GM04504 (cell line): ENCODE data around the gene CSTF3.
"Not testable (repeated sequence)": the region's sequence is repeated elsewhere in the genome, so short reads cannot be mapped to it uniquely, and the experiment has no call there.

ENCODE experiments used
- DNase-seq: peaks from one replicate; pipeline ENCODE4 v3.0.0-alpha.2; 2012; ENCODE audit warnings: low read depth

CSTF3 gene

DNA sequence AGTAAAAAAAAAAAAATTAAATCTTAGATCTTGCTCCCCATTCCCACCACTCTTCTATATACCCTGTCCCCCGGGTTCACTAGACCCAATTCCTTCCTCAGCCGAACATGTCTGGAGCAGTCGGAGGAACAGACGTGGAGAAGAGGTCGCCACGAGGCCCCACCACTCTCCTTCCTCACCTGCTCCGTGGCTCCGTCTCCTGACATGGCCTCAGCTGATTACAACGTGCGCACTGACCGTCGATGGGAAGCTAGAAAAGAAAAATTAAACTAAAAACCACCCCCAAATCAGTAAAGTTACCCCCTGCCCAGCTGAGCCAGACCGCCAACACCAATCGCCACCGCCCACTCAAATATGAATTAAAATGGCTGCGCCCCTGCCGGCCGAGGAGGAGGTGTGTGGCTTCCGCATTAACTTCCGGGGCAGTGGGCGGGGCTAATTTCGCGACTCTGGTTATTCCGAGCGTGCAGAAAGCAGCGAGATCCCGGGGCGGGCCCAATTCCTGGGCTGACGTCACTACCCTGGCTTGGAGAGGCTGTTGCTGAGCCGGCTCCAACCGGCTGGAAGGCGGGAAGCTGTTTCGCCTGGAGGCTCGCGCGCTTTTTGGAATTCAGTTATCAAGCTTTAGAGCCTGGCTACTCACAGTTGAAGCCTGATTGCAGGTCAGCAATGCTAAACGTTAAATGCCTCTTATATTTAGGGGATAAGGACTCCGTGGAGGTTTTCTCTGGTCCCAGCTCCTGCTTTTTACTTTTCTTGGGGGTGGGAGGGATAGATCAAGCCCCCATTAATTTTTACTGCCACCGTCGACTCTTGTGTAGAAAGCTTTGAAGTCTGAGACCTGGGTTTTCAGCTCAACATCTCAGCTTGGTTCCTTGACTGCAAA is at the start of gene CSTF3:
Gene CSTF3, minus strand, starts transcription at position 361 of the 886 bp plus-strand sequence. Its CDS starts 155 bp downstream, at position 206.
- peak; percentile 98 for DNase-seq

DNA sequence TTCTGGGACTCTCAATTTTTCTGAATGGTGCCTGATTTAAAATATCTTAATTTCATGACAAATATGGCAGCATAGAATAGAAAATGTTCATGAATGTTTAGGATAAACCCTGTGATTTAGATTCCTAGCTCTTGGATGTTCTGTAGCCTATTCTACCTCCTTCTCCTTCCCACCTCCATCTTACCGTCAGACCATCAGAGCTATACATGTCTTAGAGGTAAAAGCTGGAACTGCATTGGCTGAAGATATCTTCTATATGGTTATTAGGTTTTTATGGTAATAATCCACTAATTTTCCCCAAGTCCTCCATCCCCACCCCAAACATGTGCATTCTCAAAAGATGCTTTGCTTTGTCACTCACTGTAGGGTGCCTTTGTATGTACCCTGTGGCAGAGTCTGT is 46.9 kb upstream of the CSTF3 start:
- DNase-seq: no peak

DNA sequence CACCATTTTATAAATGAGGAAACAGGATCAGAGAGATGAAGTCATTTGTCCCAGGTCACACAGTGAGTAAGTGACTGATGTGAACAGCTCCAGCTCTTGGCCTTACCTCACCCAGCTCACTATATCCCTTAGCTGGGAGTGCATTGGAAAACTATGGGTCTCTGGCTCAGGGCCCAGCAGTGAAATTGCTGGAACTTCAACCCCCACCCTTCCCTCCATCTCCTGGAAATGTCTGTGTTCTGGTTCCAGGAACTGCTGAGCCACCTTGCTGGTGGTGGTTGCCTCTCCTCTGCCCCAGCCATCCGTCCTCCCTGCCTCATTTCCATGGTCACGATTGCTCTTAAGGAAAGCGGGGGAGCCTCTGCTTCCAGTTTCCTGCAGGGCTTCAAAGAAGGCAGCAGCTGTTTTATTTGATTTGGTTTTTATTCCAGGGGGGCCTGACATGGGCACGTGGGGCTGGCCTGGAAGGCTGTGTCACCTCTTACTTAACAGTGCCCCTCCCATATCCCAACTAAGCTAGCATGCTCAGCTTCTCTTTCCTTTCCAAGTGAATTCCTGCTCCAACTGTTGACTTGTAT is 46.2 kb upstream of the CSTF3 start:
- no peak for DNase-seq

DNA sequence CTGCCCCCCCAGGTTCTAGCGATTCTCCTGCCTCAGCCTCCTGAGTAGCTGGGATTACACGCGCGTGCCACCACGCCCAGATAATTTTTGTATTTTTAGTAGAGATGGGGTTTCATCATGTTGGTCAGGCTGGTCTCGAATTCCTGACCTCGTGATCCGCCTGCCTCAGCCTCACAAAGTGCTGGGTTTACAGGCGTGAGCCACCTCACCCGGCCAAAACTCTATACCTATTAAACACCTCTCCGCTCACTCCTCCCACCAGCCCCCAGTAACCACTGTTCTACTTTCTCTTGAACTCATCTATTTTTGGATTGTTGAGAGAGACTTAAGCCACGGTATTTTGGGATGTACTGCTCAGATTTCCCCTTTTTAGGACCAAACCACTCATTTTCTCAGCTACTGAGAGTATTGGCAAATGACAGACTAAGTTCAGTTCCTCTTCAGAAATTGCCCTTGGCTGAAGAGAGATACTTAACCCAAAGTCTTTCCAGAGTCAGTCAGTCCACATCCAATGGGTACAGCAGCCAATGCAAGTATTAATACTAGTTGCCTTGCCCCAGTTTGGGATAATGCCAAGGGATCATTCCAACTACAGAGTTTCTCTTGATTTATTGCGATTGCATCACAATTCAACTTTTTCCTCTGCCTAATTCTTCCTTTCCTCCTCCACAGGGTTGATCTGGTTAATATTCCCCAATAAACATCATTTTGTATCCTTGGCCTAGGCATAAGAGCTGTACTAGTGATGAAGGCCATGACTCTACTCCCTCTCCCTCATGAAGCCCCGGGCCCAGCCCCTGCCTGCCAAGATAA is 36.8 kb upstream of the CSTF3 start:
- no peak for DNase-seq

DNA sequence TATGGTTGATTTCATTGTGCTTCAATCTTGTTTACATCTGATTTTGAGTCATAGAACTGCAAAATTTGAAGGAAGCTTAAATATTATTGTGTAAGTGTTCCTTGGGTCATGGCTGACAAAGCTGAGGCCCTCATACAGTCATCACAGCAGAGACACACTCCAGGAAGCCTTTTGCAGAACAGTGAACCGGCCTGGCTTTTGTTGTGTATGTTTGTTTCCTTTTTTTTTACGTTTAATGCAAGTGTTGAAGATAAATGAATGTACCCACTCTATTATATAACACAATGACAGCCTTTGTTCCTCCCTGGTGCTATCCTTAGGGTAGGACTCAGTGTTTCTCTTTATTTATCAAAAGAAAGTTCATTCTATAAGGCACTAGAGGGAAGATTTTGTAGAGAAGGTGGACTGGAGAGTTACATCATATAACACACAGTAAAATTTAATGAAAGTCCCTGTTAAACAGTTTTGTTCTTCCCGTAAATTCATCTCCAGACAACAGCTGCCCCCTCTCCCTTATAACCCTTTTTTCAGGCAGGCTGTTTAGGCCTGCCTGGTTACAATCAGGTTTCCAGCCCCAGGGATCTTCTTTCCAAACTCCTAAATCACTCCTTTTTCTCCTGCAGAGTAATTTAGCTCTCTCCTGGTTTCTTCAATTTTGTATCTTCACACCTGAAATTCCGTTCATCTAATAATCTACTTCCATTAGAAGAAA is 34.3 kb upstream of the CSTF3 start:
- DNase-seq: no peak

DNA sequence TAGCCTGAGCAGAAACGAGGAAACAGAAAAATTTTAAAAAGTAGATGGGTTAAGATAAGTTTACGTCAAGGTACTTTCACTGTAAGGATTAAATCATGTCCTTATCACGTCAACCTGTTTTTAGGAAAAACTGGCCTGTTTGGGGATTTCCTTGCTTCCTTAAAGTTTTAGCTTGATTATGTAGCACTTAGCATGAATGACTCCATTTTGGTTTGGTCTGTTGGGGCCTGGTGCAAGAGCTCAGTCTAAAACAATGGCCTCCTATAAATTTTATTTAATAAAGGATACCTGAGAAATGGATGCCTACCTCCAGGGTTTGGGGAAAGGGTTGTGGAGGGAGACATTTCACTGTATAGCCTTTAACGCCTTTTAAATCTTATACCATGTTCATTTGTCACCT is 33.2 kb upstream of the CSTF3 start:
- no peak for DNase-seq

DNA sequence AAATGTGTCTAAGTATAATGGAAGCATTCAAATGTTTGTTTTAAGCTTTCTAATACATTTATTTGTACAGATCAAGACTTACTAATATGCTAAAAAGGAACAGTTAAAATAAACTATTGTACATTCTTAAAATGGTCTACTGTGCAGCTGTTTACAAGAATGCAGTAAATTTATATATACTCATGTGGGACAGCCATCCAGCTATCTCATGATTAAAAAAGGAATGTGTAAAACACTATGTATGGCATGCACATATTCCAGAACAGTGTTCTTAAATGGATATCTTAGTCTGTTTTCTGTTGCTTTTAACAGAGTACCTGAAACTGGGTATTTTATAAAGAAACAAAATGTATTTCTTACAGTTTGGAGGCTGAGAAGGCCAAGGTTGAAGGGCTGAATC is 30.2 kb upstream of the CSTF3 start:
- no peak for DNase-seq

DNA sequence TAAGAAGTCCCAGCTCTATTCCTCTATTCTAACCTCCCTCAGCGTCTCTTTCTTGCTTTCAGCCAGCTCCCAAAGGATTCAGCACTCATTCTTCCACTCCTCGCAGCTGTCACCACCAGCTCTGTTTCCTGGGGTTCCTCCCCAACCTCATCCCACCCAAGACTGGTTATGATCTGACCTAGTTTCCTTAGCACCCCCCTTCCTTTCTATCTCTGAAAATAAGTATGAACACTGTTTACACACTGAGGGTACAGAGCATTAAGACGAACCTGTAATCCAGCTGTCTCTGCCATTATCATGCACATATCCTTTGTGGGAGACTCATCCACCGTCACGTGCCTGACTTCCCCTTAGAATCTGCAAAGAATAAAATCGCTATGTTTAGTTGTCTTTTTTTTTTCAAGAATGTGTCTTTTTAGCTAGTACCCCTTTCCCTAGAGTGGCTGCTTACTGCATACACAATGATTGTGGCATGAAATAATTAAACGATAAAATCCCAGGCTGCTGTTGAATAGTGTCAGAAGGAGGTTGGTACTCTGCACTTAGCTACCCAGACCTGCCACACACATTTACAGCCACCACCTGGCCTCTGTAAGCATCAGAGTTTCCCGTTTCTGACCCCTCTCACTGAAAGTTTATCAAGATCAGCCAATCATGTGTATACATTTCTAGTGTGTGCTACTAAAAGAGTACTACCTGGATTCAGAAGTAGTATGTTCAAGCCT is 26.9 kb upstream of the CSTF3 start:
- no peak for DNase-seq

DNA sequence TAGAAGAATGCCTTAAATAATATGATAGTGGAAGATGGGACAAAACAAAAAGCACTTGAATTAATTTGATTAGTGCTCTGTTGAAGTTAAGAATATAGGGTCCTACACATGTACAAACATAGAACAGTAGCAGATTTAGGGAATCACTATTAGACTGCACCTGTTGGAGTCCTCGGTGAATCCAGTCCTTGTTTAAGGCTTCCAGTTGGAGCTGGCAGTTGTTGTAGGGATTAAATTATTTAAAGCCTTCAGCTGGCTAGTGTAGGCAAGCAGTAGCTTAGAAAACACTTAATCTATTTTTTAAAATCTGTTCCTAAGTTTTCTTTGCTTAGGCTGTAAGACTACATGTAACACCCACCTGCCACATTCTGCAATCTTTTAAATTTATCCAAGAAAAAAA is 24.5 kb upstream of the CSTF3 start:
- DNase-seq: no peak

DNA sequence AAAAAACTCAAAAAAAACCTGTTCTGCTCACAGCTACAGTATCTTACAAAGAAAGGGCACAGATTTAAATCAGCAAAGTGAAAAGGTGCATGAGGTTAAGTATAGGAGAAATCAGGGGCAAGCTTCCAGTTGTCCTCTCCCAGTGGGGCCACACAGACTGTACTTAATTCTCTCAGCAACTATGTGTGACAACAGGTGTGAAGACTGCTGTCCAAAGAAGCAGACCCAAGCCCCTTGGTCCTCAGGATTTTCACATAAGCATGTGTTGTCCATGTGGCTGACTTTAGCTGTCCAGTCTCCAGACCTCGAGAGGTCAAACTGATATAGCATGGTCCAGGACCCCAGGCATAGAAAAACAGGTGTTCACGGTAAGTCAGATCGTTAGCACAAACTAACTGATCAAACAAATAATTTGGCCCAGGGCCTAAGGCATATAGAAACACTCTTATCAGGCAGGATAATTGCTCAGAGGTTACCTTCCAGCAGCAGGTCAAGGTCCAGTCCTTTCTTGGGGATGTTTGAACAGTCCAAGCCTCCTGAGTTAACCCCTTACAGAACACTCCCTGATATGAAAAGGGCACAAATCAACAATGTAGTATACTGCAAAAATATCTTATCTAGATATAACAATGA is 21.1 kb upstream of the CSTF3 start:
- no peak for DNase-seq

DNA sequence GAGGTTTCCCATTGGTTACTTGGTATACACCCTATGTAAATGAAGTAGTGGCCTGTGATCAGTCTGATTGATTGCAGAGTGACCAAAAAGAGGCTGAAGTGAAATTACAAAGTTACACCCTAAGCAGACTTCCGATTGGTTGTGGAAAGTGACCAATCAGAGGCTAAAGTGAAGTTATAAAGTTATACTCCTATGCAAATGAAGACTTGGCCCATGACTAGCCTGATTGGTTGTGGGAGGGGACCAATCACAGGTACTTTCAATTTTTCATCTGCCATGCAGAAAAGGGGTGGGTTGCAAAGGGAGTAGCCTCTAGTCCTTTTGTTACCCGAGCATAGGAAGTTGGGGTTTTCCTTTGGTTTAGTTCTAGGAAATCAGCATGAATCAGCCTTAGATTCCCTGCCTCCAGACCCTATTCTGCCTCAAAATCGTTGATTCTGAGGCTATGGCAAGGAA is 18.1 kb upstream of the CSTF3 start:
- no peak for DNase-seq

DNA sequence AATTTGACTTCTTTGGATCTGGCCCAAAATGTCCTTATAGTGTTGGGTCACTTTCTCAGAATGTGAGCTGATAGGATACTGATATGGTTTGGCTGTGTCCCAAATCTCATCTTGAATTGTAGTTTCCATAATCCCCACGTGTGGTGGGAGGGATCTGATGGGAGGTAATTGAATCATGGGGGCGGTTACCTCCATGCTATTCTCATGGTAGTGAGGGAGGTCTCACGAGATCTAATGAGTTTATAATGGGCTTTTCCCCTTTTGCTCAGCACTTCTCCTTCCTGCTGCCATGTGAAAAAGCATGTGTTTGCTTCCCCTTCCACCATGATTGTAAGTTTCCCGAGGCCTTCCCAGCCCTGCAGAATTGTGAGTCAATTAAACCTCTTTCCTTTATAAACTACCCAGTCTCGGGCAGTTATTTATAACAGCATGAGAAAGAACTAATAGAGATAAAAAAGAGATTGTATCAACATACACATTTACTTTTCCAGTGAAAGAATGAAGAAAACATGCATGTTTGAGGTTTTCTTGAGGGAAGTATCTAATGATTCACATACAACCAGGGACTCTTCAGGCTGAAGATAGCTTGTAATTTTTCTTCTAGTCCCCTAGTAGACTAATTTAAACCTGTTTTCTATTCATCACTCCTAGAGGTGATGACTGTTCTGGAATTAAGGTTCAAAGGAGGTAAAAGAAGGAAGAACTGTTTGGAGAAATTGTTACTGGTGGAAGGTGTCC is 17.3 kb upstream of the CSTF3 start:
- DNase-seq: no peak

DNA sequence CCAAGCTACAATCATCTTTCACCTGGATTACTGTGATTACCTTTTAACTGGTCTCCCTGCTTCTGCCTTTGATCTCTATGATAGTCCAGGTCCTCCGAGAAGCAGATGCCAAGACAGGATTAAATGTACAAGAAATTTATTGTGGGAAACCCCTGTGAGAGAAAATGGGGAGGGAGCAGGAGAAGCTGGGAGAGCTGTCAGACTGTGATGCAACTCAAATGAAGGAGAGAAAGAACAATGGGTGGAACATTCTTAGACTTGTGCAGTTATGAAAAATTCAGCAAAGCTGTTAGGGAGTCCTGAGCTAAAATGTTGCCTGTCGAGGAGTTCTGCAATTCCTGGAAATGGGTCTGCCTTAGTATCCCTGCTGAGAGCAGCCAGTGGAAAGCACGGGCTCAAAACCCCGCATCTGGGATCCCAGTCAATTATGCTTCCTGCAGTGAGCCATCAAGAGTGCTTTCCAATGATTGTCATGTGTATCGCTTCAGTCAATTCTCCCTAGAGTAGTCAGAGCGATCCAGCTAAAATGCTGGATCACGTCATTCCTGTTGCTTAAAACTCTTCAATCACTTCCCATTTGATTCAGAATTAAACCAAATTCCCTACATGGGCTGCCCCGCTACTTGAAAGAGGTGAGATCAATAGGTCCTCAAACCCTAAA is 16.5 kb upstream of the CSTF3 start:
- no peak for DNase-seq

DNA sequence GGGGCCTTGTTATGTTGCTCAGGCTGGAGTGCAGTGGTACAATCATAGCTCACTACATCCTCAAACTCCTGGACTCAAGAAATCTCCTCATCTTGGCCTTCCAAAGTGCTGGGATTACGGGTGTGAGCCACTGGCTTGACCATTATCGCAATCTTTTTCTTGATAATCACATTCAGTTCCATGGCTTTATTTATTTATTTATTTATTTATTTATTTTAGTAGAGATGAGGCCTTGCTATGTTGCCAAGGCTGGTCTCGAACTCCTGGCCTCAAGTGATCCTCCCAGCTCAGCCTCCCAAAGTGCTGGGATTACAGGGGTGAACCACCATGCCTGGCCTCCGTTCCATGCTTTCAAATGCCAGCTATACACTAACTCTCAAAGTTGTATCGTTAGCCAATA is 15.5 kb upstream of the CSTF3 start:
- not testable (repeated sequence) for DNase-seq

DNA sequence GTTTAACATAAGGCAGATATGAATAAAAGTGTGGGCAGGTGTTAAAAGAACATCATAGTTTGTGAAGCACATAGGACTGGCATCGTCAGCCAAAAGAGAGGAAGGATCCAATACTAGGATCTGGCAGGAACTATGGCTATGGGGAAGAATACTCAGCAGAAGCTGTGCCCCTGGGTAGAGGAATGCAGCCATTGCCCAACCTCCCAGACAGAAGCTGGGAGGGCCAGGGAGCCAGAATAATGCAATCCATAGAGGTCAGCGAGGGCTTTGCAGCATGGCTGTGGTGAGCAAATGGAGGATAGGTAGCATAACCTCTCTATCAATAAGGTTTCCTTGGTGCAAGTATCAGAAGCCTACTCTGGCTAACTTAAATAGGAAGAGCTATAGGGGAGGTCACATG is 11.7 kb upstream of the CSTF3 start:
- DNase-seq: no peak

DNA sequence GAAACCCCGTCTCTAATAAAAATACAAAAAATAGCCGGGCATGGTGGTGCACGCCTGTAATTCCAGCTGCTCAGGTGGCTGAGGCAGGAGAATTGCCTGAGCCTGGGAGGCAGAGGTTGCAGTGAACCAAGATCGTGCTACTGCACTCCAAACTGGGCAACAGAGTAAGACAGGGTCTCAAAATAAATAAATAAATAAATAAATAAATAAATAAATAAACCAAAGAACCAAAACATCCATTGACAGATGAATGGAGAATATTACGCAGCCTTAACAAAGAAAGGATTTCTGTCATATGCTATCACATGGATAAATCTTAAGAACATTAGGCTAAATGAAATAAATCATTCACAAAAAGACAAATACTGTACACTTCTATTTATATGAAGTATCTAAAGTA is 11.1 kb upstream of the CSTF3 start:
- no peak for DNase-seq

DNA sequence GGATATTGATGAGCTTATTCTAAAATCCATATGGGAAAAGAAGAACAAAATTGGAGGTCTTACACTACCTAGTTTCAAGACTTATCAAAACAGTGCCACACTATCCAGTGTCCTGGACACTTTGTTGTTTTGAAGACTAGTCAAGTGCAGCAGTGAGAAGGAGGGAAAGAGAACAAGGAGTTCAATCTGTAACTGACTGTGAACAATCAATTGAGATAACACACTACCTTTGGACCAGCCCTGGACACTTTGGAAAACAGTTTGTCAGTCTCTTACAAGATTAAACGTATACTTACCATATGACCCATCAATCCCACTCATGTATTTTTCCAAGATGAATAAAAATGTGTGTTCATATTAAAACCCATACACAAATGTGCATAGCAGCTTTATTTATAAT is 10.0 kb upstream of the CSTF3 start:
- no peak for DNase-seq

DNA sequence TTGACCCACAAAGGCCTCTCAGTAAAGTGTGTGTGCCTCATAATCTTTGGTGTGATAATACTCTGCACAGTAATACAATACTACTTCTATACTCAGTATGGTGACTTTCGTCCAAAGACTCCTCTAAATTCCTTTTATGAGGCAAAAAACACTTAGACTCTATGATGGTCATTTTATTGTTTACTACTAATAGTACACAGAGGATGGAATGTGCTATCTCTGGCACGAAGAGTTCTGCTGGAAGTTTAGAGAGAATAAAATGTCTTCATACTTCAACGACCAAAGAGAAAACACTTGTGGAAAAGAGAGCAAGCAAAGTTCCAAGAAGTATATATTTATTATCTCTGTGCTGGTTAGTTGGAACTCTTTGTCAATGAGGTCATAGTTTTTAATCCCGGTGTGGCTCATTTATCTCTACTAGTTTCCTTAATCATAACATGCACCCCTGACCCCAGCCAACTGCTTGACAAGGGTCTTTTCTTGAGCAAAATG is 7.5 kb upstream of the CSTF3 start:
- DNase-seq: peak; percentile 13

DNA sequence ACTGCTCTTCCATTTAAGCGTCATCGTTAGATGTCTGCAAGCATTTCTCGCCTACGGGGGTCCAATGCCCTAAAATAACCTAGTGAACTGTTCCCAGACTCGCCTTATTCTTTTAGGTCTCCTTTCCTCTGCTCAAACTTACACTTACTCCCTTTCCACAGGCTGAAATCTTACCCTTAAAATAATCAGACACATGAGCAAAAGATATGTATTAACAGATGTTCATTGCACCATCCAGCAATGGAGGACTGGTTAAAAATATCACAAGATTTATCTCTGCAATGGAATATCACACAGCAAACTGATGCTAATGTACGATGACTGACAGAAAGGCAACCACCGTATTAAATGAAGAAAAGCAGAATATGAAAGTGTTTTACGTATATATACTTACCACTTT is 1.6 kb upstream of the CSTF3 start:
- DNase-seq: no peak

DNA sequence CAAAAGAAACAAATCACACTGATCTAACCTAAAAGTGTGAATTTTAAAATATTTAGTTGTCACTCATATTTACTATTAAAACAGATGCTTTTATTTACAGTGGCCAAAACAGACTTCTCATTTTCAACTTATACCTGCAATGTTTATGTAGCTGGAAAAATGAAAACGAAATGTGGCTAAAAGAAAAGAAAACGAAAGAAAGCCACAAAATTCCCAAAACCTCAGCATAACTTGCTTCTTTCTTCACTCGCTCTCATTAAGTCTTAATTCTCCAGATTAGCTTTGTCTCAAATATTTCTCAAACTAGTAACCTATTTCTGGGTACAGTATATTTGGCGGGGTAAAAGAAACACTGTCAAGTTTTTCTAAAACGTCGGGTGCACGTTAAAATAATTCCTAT is 693 bp downstream of the CSTF3 start:
- no peak for DNase-seq
